CD14-positive monocyte (primary cell): ENCODE measurements around the gene OTOG. TPM values are rescaled to one million over a fixed set of nuclear protein-coding genes. Genes with fewer than 3 reads are reported as not detected.

Experiments
- DNase-seq, 3 donors: peaks; one replicate each; pipeline ENCODE4 v3.0.0-alpha.2; 2011 to 2022
- H2AFZ ChIP-seq: 2 replicates; pipeline ENCODE4 v1.6.0; 2012; ENCODE audit warnings: mild to moderate bottlenecking, low read depth, low read length, inconsistent platforms; ENCODE audit not compliant: insufficient read depth, poor library complexity, severe bottlenecking
- H3K27ac ChIP-seq, 2 donors: 1 replicate in 1 of 2; 2 replicates in 1 of 2; pipeline ENCODE4 v1.5.1; 2012 to 2013; ENCODE audit warnings: low read length in 2 of 2, control low read depth in 1 of 2, inconsistent platforms in 1 of 2, low read depth in 1 of 2, mild to moderate bottlenecking in 1 of 2
- H3K27me3 ChIP-seq, 2 donors: one replicate each; pipeline versions ENCODE4 v1.6.0 to v1.6.1; 2011 to 2013; ENCODE audit warnings: low read length in 2 of 2; ENCODE audit not compliant: control insufficient read depth in 2 of 2, insufficient read depth in 2 of 2
- H3K36me3 ChIP-seq, 2 donors: replicated peaks in 1 of 2; 1 replicate in 1 of 2; 2 replicates in 1 of 2; pipeline versions ENCODE4 v1.5.1 to v1.6.1; 2012 to 2013; ENCODE audit warnings: low read length in 2 of 2, control low read depth in 1 of 2, inconsistent platforms in 1 of 2, mild to moderate bottlenecking in 1 of 2; ENCODE audit not compliant: insufficient read depth in 2 of 2, control insufficient read depth in 1 of 2
- H3K4me1 ChIP-seq, 2 donors: 1 replicate in 1 of 2; 2 replicates in 1 of 2; pipeline versions ENCODE4 v1.5.1 to v1.6.1; 2012 to 2013; ENCODE audit warnings: low read length in 2 of 2, control low read depth in 1 of 2, inconsistent platforms in 1 of 2, mild to moderate bottlenecking in 1 of 2, moderate library complexity in 1 of 2; ENCODE audit not compliant: insufficient read depth in 2 of 2, control insufficient read depth in 1 of 2
- H3K4me2 ChIP-seq: replicated peaks from 2 replicates; pipeline ENCODE3; 2012; ENCODE audit warnings: low read length, moderate library complexity, mild to moderate bottlenecking; ENCODE audit not compliant: poor library complexity, severe bottlenecking; ENCODE audit errors: extremely low read depth
- H3K4me3 ChIP-seq, 3 experiments: fragments of 200-600 bp in 1 of 3; sonication (generic) in 1 of 3; replicated peaks in 1 of 3; 1 replicate in 2 of 3; 2 replicates in 1 of 3; pipeline ENCODE4 v1.5.1; 2011 to 2013; ENCODE audit warnings: low read length in 3 of 3, mild to moderate bottlenecking in 3 of 3, control low read depth in 2 of 3, low read depth in 2 of 3, inconsistent platforms in 1 of 3, moderate library complexity in 1 of 3
- H3K79me2 ChIP-seq: 2 replicates; pipeline ENCODE4 v1.6.0; 2012; ENCODE audit warnings: mild to moderate bottlenecking, control low read depth, inconsistent platforms, low read length, moderate library complexity; ENCODE audit not compliant: insufficient read depth
- H3K9ac ChIP-seq: 2 replicates; pipeline ENCODE4 v1.6.0; 2017; ENCODE audit warnings: low read length, mild to moderate bottlenecking; ENCODE audit not compliant: insufficient read depth, poor library complexity, severe bottlenecking
- H3K9me3 ChIP-seq, 2 donors: replicated peaks in 1 of 2; 1 replicate in 1 of 2; 2 replicates in 1 of 2; pipeline versions ENCODE4 v1.5.1 to v1.6.1; 2012 to 2013; ENCODE audit warnings: low read length in 2 of 2, control low read depth in 1 of 2; ENCODE audit not compliant: control insufficient read depth in 1 of 2, insufficient read depth in 1 of 2
- H4K20me1 ChIP-seq: 2 replicates; pipeline ENCODE4 v1.6.0; 2012; ENCODE audit warnings: mild to moderate bottlenecking, low read length, control low read depth, moderate library complexity; ENCODE audit not compliant: insufficient read depth
- H3K27ac Mint-ChIP-seq, 7 donors: one replicate each; pipeline ENCODE4 v1.8.0; 2020; ENCODE audit warnings: mild to moderate bottlenecking in 7 of 7, mixed read lengths in 7 of 7, moderate library complexity in 6 of 7, inconsistent platforms in 2 of 7
- H3K27me3 Mint-ChIP-seq, 3 donors: one replicate each; pipeline ENCODE4 v1.8.0; 2021 to 2022; ENCODE audit warnings: low read depth in 3 of 3, mild to moderate bottlenecking in 3 of 3, mixed read lengths in 3 of 3, moderate library complexity in 3 of 3, inconsistent platforms in 1 of 3
- H3K36me3 Mint-ChIP-seq, 2 donors: one replicate each; pipeline ENCODE4 v1.8.0; 2020; ENCODE audit warnings: mixed read lengths in 2 of 2, inconsistent platforms in 1 of 2, mild to moderate bottlenecking in 1 of 2
- H3K4me1 Mint-ChIP-seq: one replicate; pipeline ENCODE4 v1.8.0; 2020; ENCODE audit warnings: mild to moderate bottlenecking, mixed read lengths
- H3K4me3 Mint-ChIP-seq, 2 donors: one replicate each; pipeline ENCODE4 v1.8.0; 2020; ENCODE audit warnings: mild to moderate bottlenecking in 2 of 2, mixed read lengths in 2 of 2, moderate library complexity in 1 of 2
- H3K9me3 Mint-ChIP-seq, 7 donors: one replicate each; pipeline ENCODE4 v1.8.0; 2020 to 2022; ENCODE audit warnings: mixed read lengths in 7 of 7, mild to moderate bottlenecking in 6 of 7, moderate library complexity in 6 of 7, inconsistent platforms in 2 of 7
- CTCF ChIP-seq: fragments of 200-600 bp; IDR thresholded peaks from one replicate; pipeline ENCODE4 v1.8.0; 2022; ENCODE audit warnings: antibody characterized with exemption, mild to moderate bottlenecking
- WGBS: methylation state at CpG from one replicate; pipeline ENCODE4 v1.1.5; 2013; ENCODE audit warnings: missing lambda C conversion rate; ENCODE audit not compliant: insufficient coverage; 5-methylcytosine and 5-hydroxymethylcytosine counted together
- intact Hi-C, 2 donors: fragments of 100-400 bp; cut with micrococcal nuclease; formaldehyde crosslinking; loops; one replicate each; pipeline versions ENCODE4 v1.15.0 to v1.15.1; 2023
- polyA plus RNA-seq, 3 donors: library from polyadenylated mRNA; depleted of rRNA in 1 of 3; unstranded in 2 of 3; stranded (reverse) in 1 of 3; fragments of 300-500 nt in 2 of 3; fragments of >200 nt in 1 of 3; fragmentation: Illumina TruSeq in 2 of 3; gene quantifications; 1 replicate in 2 of 3; 2 replicates in 1 of 3; pipeline ENCODE4 v1.2.3, GENCODE V29; 2012 to 2021

OTOG gene
- polyA plus RNA-seq, 3 donors, result not detected

DNA sequence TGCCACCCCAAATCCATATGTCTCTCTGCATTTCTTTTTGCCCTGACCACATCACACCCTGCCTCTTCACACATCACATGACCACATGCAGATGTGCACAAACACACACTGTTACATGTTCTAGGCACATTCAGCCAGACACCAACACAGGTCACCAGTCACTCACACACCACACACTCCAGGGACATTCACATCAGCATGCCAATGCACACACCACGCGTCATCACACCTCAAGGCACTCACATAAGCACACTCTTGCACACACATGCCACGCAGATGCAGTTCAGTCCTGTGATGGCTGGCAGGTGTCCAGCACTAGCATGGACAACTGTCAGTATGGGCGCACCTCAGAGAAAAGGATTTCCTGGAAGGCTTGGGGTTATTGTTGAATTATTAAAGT, 95.3 kb downstream of the OTOG start:
- H3K9ac ChIP-seq, result no peak overlapping the region
- no peaks in the 10 kb centered on the region for H3K4me1 ChIP-seq
- WGBS, result no CpG with 5 or more reads among the region's 4 CpGs
- H4K20me1 ChIP-seq, result no peaks in the 10 kb centered on the region
- no peak overlapping the region for H3K27ac Mint-ChIP-seq
- no peak for TF ChIP-seq CTCF
- DNase-seq, result no peak
- H3K4me2 ChIP-seq, result no peak overlapping the region
- no peaks in the 10 kb centered on the region for H3K36me3 ChIP-seq
- H2AFZ ChIP-seq, result no peak overlapping the region
- H3K9me3 Mint-ChIP-seq, result peaks cover 0 to 6% (median 4%) of the 10 kb centered on the region in 7 donors
- H3K4me3 ChIP-seq, result no peak overlapping the region
- intact Hi-C loops, result no loop called here
- H3K27me3 Mint-ChIP-seq, result peaks cover 1 to 5% (median 2%) of the 10 kb centered on the region in 3 donors
- H3K4me3 Mint-ChIP-seq, result no peak overlapping the region
- H3K27me3 ChIP-seq, result no peaks in the 10 kb centered on the region
- H3K36me3 Mint-ChIP-seq, result no peaks in the 10 kb centered on the region
- H3K27ac ChIP-seq, result no peak overlapping the region
- H3K9me3 ChIP-seq, result no peaks in the 10 kb centered on the region
- H3K79me2 ChIP-seq, result no peaks in the 10 kb centered on the region
- H3K4me1 Mint-ChIP-seq, result no peaks in the 10 kb centered on the region

- Histone ChIP-seq H3K27ac (no peak overlapping the region), H3K4me2 (no peak overlapping the region), H3K9me3 (no peaks in the 10 kb centered on the region), H3K4me1 (no peaks in the 10 kb centered on the region), H3K79me2 (no peaks in the 10 kb centered on the region), H2AFZ (no peak overlapping the region), H3K9ac (no peak overlapping the region), H3K27me3 (no peaks in the 10 kb centered on the region), H3K4me3 (no peak overlapping the region), H3K36me3 (no peaks in the 10 kb centered on the region), H4K20me1 (no peaks in the 10 kb centered on the region)
- no peaks in the 10 kb centered on the region for H3K36me3 Mint-ChIP-seq
- intact Hi-C loops, result no loop called here
- H3K27ac Mint-ChIP-seq, result no peak overlapping the region
- 100% methylated on average over 5 of the region's 6 CpGs for WGBS
- peaks cover 1 to 6% (median 4%) of the 10 kb centered on the region in 3 donors for H3K27me3 Mint-ChIP-seq
- DNase-seq, result no peak
- H3K4me3 Mint-ChIP-seq, result no peak overlapping the region
- no peaks in the 10 kb centered on the region for H3K4me1 Mint-ChIP-seq
- peaks cover 0 to 7% (median 5%) of the 10 kb centered on the region in 7 donors for H3K9me3 Mint-ChIP-seq
- TF ChIP-seq CTCF, result no peak
Observed at GRCh38 chr11:17642980-17643379, 95.9 kb downstream of the OTOG start.
